Femur (tissue), 1 donor: ENCODE results near the gene SLC25A36.

Source experiments
- DNase-seq: peaks from one replicate; pipeline ENCODE4 v3.0.0-alpha.2; 2017

The SLC25A36 gene, protein sequence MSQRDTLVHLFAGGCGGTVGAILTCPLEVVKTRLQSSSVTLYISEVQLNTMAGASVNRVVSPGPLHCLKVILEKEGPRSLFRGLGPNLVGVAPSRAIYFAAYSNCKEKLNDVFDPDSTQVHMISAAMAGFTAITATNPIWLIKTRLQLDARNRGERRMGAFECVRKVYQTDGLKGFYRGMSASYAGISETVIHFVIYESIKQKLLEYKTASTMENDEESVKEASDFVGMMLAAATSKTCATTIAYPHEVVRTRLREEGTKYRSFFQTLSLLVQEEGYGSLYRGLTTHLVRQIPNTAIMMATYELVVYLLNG

DNA sequence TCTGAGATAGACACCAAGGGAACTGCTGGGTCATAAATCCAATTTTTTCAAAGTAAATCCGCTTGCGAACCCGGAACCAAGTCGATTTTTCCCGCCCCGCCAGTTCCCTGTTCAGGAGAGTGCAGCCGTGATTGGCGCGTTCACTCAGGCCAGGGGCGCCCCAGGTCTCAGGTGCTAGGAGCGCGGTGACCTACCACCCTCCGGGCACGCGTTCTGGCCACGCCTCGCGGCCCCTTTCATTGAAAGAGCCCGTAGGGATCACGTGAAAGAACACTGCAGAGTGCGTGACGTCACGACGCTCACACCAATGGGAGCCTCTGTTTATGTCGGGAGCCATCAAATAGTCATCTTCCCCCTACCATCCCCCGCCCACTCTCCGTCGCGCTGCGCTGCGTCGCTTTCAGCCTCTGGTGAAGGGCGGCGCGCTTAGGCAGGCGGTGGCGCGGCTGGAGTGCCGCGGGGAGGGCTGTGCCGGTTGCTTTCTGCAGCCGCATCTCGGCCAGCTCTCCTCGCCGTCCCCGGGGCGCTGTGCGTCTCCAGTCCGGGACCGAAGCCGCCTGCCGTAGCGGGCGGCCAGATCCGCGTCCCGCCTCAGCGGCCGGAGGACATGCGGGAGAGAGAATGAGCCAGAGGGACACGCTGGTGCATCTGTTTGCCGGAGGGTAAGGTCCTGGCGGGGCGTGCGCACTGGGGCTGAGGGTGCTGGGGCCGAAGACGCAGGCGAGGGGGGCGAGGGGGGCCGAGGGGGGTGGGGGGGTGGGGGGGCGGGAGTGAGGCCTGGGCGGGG lies at the start of gene SLC25A36:
TSS of gene SLC25A36 (plus strand) at position 403 of the 787 bp plus-strand sequence. CDS start at position 622, 219 bp downstream.
- DNase-seq = peak; percentile 98

DNA sequence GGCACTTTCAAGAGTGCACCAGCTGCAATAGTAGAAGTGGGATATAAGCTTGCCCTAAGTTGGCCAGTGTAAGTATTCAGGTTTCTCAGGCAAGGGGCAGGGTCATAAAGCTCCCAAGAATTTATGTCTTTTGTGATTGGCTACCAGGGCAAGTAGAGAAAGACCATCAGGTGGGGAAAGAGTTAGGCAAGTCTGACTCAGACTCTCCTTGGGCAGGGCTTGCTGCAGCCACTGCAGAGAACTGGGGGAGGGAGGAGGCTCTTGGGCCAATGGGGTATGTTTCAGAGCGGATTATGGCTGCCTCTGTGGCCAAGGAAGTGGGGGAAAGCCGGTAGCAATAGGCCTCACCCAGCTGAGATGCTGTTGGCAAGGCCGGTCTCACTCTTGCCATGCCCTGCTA lies 44.6 kb upstream of the SLC25A36 start:
- no peak for DNase-seq

DNA sequence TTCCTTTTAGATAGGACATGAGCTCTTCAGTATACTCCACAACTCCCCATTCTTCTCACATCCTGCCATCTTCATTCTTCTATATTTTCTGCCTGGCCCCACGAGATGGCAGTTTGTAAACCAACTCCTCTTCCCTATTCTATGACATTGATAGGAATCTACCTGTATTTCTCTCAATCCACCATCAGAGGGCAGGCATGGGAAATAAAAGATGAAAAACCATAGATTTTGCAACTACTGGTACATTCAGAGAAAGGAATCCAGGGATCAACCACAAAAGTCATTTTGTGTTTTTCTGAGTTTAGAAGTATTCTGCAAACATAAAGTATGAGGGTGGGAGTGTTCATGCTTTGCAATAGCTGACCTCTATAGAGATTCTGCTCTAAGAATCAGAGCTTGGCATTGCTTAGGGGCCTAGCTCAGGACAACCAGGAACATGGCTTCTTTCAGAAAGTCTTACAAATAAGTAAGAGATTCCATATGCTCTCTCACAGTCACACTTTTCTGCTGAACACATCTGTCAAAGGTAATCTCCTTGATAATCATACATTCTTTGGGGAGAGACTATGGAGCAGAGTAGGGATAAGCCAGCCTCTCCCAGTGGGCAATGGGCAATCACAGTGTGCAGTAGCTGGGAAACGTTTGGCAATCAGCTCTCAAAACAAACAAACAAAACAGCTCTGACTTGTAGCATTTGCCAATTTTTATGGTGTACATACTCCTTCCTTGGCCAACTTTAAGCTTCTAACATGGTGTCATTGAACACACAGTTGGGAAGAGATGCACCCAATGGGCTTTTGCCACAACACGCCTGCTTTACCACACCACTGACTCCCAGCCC lies 43.1 kb upstream of the SLC25A36 start:
- DNase-seq = no peak

DNA sequence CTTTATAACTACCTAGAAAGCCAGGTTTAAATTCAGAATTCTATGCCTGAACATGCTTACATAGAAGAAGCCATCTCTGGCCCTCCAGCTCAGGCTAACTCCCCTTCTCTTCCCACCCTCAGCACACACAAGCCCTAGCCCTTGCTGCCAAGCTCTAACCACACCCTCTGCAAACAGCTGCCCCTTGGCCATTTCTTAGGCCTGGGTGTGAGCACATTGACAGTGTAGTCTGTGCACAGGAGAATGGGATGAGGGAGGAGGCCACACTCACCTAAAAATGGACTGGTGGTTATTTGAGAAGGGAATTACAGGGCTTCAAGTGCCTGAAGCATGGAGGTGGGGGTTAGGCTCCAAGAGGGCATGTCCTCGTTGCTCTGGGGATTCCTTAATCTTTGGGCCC lies 42.3 kb upstream of the SLC25A36 start:
- DNase-seq = peak; percentile 26

DNA sequence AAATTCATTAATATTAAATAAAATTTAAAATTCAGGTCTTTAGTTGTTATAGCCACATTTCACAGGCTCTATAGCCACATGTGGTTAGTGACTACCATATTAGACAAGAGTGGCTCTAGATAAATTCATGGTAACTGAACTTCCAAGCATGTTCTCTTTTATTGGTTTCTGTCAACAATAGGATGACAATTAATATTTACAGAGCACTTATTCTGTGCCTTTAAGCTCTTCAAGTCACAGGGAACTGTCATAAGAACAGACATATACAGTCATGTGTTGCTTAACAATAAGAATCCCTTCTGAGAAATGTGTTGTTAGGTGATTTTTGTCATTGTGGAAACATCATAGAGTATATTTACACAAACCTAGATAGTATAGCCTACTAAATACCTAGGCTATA lies 38.8 kb upstream of the SLC25A36 start:
- DNase-seq = no peak

DNA sequence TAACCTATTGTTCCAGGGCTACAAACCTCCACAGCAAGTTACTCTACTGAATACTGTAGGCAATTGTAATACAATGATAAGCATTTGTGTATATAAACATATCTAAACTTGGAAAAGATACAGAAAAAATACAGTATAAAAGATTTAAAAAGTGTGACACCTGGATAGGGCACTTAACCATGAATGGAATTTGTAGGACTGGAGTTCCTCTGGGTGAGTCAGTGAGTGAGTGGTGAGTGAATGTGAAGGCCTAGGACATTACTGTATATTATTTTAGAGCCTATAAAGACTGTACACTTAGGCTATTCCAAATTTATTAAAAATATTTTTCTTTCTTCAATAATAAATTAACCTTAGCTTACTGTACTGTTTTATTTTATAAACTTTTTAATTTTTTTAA lies 38.4 kb upstream of the SLC25A36 start:
- DNase-seq = no peak

DNA sequence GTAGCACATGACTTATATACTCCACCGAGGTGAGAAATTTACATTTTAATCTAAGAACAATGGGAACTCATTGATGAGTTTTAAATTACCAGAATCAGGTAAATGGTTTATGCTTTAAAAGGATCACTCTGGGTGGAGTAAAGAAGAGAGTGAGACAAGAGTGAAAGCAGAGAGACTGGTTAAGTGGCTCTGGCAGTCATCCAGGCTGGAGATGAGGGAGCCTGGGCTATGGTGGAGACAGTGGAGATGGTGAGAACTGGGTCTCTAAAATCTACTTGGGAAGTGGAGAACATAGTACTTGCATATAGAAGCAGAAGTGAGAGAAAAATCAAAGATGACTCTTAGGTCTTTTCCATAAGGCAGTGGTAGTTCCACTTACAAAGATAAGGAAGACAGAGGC lies 37.1 kb upstream of the SLC25A36 start:
- DNase-seq = no peak

DNA sequence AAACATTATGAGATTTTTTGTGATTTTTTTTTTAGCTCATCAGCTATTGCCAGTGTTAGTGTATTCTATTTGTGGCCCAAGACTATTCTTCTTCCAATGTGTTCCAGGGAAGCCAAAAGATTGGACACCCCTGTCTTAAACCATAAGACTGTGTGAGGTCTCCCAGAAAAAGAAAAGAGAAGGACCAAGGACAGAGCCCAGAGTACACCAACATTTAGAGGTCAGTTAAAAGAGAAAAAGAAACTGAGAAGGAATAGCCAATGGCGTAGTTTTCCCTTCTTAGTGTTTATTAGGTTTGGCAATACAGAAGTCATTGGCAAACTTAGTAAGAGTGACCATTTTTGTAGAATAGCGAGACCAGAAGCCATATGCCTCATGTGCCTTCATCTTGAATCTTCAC lies 36.1 kb upstream of the SLC25A36 start:
- no peak for DNase-seq

DNA sequence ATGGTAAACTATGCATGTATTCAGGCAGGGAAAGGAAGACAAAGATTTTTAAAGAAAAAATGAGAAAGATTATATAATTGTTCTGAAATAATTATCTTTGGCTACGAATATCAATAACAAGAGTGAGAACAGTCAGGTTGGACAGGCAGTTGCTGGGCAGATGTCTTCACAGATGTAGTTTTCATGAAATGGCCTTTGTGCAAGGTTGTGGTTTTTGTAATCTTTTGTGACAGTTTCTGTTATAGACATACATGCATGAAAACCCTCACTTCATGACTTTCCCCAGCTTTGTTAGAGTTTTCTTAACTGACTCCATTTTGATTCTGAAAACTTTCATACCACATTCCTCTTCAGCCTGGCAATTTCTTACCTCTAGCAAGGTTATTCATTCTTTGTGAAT lies 34.9 kb upstream of the SLC25A36 start:
- DNase-seq = no peak

DNA sequence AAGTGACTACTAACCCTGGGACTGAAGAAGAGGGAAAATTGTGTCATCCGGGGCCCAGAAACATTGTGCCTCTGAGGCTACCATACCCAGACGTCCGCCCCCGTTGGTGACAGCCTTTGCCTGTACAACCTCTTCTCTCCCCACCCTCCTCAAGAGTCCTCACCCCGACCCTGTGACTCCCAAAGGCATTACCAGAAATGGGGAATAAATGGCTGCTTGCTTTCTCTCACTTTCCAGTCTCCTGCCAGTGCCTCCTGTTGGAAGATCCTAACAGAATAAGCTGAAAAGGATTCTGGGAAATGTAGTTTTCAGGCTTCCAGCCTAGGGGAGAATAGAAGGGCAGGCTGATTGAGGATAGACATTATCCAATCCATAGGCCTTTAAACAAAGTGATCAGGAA lies 30.8 kb upstream of the SLC25A36 start:
- no peak for DNase-seq

DNA sequence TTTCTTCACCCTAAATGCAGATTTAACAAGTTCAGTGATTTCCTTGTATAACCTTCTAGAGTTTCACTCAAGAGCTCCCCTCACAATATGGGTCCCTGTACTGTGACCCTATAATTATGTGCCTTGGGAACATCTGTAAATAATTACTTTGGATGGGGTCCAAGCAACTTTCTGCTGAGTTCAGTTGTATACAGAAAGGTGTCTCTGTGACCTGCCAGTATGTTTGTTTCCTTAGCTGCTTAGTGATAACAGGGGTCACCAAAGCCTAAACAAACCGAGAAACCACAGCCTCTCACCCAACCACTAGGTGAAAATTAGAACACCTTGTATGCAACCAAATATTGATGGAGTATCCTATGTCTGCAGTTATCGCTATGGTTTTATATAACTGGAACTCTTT lies 29.8 kb upstream of the SLC25A36 start:
- DNase-seq = no peak

DNA sequence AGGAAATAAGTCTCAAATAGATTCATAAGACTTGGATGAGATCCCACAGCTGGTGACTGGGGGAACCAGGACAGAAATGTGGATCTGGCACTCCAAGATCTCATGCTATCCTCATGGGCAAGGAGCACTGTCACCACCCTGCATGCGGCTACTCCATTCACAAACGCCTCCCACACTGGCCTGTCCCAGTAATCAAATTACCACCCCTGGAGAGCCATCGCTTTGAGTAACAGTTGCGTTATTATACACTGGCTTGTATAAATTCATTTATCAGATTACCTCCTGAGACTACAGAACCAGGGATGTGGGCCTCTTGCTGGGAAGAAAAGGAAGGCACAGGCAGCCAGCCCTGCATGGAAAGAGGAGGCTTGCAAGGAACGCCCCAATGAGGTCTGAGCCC lies 27.9 kb upstream of the SLC25A36 start:
- DNase-seq = no peak

DNA sequence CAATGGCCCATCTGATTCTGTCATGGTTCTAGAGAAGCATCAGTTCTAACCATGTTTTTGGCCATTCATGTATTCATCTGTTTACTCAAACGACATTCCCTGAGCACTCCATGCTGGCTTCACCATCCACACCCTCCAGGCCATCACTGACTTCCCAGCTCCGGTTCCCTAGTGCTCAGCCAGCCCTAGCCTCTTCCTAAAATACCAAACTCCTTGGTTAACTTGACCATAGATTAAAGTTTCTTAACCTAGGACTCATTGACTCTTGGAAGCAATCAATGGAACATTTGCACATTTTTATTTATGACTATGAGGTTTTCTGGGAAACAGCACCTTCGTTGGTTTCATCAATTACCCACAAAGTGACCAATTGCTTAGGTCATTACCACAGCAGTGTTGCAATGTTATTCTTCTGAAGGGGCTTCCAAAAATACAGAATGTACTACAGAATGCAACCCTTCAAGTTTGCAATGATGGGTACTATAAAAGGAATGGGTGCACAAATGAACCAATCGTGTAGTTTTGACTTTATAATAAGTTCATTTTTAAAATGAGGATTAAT lies 27.2 kb upstream of the SLC25A36 start:
- no peak for DNase-seq

DNA sequence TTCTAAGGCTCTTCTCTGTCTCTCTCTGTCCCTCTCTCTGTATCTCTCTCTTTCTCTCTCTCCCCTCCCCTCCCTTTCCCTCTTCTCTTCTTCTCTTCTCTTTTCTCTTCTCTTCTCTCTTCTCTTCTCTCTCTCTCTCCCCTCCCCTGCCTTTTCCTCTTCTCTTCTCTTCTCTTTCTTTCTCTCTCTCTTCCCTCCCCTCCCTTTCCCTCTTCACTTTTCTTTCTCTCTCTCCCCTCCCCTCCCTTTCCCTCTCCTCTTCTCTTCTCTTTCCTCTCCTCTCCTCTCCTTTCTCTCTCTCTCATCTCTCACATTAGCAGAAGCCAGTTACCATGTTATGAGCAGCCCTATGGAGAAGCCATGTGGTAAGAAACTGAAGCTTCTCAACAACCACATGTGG lies 25.0 kb upstream of the SLC25A36 start:
- no peak for DNase-seq

DNA sequence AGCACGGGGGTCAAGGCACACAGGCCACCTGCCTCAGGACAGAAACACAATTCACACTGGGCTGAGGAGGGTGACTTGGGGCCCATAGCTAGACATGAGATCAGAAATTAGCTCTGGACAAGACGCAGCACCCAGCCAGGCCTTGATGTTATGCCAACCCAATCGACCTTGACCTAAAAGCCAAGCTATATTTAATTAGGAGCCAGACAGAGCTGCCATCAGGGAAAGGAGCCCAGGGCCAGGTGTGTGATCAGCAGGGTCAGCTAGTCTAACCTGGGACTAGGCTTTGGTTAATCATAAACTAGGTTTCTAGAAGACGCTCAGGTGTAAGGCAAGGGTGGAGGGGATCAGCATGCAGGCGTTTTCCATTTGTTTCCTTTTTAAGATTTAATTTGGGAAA lies 23.9 kb upstream of the SLC25A36 start:
- no peak for DNase-seq

DNA sequence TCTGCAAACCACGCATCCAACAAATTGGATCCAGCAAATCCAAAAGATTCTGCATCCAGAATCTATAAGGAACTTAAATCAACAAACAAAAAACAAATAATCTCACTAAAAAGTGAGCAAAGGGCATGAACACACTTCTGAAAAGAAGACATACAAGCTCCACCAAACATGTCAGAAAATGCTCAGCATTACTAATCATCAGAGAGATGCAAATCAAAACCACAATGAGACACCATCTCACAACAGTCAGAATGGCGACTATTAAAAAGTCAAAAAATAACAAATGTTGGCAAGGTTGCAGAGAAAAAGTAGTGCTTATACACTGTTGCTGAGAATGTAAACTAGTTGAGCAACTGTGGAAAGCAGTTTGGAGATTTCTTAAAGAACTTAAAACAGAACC lies 21.6 kb upstream of the SLC25A36 start:
- no peak for DNase-seq

DNA sequence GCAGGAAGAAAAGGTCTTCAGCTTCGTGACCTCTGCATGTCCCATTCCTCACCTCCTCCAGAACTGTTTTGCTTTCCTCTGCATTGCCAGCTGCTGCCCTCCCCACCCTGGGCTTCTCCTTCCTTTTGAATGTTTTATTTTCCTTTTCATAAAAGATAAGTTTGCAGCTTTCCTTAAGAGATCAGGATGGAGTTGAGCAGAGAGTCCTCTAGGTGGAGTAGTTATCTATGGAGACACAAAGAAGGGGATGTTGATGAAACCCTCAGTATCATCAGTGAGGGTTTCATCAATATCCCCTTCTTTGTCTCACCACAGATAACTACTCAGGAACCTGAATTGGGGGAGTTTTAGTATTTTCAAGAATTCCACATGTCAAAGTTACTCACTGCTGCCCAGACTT lies 19.0 kb upstream of the SLC25A36 start:
- no peak for DNase-seq

DNA sequence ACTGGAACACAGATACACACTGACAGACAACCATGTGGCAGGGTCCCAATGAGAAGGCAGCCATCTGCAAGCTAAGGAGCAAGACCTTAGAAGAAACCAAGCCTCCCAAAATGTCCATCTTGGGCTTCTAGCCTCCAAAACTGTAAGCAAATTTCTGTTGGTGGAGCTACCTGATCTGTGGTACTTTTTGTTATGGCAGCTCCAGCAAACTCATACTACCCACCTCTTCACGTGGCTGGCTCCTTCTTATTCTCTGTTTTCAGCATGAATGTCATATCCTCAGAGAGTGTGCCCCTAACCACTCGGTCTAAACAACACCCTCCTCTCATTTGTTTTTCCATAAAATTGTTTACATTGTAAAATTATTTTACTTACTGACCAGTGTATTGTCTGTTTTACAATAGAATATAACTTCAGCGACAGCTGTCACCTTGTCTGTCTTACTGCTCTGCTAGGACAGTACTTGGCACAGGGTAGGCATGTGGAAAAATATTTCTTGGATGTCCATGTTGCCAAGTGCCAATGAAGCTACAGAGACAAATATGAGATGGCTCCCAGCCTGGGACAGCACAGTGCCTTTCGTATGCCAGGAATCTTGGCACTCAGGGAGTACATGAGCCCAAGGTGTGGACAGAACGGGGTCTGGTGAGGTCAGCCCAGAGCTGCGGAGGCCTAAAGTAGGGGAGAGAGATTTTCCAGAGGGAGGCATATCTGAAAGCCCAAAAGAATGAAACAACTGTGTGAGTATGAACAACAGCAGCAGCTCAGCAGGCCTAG lies 17.4 kb upstream of the SLC25A36 start:
- DNase-seq = peak; percentile 49

DNA sequence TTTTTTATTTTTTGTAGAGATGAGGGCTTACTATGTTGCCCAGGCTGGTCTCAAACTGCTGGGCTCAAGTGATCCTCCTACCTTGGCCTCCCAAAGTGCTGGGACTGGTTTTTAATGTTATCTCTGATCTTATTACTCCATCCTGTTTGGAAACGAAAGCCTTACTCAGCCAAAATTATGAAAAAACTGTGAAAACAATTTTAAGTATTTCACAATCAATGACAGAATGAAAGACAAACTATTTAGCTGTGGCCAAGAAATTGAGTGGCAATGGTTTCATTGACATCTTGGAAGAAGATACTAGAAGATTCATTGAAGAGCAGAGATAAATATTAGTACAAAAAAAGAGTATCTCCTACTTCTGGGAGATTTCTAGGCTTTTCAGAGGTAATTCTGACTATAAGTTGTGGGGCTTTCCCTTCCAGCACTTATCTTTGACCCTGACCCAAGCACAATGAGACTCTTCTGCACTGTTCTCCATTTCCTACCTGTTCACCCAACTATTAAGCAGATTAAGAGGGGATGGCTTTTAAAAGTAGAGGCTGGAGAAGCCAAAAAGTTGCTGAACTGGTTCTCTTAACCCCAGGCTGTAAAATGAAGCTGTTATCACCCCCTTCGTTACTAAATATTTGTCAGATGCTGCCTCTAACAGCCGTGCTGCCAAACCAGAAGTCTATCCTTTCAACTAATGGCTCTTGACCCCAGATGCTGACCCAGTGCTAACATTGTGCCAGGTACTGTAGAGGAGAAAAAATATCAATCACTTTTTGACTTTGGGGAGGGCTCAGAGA lies 14.2 kb upstream of the SLC25A36 start:
- DNase-seq = no peak

DNA sequence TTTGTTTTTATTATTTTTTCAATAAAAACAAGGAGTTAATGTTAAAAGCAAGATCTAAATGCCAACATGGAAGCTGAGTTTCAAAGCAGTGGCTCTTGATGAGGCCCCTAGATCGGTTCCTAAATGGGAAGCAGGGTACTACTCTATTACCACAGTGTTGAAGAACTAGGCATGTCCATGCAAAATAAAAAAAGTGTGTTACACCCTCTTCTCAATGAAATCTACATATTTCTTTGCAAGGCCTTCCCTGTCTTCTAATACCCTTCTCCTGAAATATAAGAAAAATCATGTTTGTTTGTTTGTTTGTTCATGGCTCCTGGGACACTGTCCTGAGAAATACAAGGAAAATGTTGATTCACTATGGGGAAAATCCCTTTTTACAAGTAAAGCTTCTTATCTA lies 12.2 kb upstream of the SLC25A36 start:
- no peak for DNase-seq

DNA sequence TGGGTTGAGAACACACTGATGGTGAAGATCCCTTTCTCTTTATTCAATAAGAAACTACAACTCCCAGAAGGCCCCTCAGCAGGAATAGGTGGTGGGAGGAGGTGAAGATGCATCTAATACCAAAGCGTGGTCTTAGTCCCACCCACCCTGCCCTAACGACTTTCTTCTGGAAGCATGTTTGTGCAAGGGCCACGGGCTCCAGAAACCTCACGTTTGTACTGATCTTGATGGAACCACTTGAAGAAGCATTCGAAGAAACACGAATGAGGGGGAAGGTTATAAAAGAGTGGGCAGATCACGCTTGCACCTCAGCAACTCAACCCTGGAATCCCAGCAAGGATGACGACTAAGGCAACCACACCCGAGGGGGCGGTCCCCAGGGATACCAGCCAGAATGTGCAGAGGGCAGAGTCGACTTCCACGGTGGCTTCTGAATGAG lies 10.6 kb upstream of the SLC25A36 start:
- no peak for DNase-seq

DNA sequence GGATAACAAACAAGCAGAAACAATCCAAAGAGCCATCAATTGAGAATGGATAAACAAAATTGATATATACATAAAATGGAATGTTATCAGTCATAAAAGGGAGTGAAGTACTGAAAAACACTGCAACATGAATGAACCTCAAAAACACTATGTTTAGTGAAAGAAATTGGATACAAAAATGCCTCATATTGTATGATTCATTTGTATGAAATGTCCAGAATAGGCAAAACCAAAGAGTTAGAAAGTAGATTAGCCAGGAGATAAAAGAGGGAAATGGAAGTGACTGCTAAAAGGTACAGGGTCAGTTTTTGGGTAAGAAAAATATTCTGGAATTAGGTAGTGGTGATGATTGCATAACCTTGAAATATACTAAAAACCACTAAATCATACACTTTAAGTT lies 9.8 kb upstream of the SLC25A36 start:
- no peak for DNase-seq
